Measurements from ENCODE around the gene OR2G6.
"Not testable (repeated sequence)": the region's sequence is repeated elsewhere in the genome, so short reads cannot be mapped to it uniquely, and the experiment has no call there.

The OR2G6 gene

DNA sequence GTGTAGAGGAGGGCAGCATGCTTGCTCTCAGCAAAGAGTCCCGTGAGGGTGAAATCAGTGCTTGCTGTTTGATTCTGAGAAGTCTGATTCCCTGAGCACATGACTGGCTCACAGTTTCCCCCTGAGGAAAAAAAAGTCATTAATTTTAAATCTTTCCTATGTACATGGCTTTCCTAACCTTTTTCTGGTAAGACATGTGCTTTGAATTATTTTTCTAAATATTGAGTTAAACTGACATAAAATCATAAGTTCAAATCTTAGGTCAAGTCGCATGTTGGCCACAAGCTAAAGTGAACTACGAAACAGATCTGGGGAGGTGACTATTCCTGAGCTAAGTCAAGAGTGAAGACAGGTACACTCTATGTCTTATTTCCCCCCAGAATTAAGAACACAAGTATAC is 66.8 kb downstream of the OR2G6 start, which contains the start of gene OR2T34:
Gene OR2T34 (minus strand): TSS at position 101 of the 400 bp plus-strand sequence. CDS start 0 bp downstream, at position 101.
- DNase-seq, result not testable (repeated sequence)

GRCh38 chr1:248576260-248576980 is 68.5 kb downstream of the OR2G6 start:
- DNase-seq, result no peak

Data from amygdala (tissue), 56 donors.